ENCODE measurements around the gene THSD7A. TPM values are rescaled to one million over a fixed set of nuclear protein-coding genes. Genes with fewer than 3 reads are reported as not detected.

Gene THSD7A
- total and polyA plus RNA-seq, 2 of the 4 experiments (the other 2 are of a cell fraction): 0.02 to 0.18 TPM

DNA sequence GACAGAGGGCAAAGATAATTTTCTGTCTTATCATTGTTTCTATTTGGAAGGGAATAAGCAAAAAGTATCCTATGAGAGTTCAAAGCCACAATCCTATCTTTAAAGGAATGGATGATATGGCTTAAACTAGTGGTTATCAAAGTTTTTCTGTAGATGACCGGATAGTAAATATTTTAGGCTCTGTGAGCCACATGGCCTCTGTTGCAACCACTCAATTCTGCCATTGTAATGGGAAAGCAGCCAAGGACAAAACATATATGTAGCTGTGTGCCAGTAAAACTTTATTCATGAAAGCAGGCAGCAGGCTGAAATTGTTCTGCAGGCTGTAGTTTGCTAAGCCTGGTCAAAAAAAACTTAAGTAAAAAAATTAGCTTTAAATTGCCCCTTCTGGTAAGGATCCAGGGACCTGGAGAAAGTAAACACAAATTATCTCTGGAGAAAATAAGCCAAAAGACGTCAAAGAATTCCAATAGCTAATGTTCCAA lies 73.3 kb downstream of the THSD7A start:
- H3K9me1 ChIP-seq (ENCODE audit: insufficient read depth, low read length): no peaks in the 10 kb centered on the region
- no peak overlapping the region for H2BK15ac ChIP-seq (ENCODE audit: low read depth, low read length)
- no peak overlapping the region for H3K4me2 ChIP-seq (ENCODE audit: low read depth, low read length)
- no peak overlapping the region for H4K5ac ChIP-seq (ENCODE audit: low read depth, low read length)
- no peak for TF ChIP-seq RCOR1 (IDR thresholded peaks at IDR 0.05; ENCODE audit: insufficient replicate concordance, low read length)
- no peak for TF ChIP-seq MXI1 (IDR thresholded peaks at IDR 0.05; ENCODE audit: borderline replicate concordance, low read depth, low read length)
- TF ChIP-seq BHLHE40 (IDR thresholded peaks at IDR 0.05; ENCODE audit: low read depth, low read length): no peak
- TF ChIP-seq SMC3 (IDR thresholded peaks at IDR 0.05; ENCODE audit: low read depth, low read length): no peak
- TF ChIP-seq NFE2L2 (IDR thresholded peaks at IDR 0.05; ENCODE audit: low read depth, low read length): no peak
- TF ChIP-seq MAFK (IDR thresholded peaks at IDR 0.05; ENCODE audit: low read depth, low read length): no peak
- no peak for TF ChIP-seq POLR2A (IDR thresholded peaks at IDR 0.05; ENCODE audit: low read depth, low read length)
- TF ChIP-seq FOS (IDR thresholded peaks at IDR 0.05; ENCODE audit: low read depth, low read length): no peak
- TF ChIP-seq, protein P1, sequence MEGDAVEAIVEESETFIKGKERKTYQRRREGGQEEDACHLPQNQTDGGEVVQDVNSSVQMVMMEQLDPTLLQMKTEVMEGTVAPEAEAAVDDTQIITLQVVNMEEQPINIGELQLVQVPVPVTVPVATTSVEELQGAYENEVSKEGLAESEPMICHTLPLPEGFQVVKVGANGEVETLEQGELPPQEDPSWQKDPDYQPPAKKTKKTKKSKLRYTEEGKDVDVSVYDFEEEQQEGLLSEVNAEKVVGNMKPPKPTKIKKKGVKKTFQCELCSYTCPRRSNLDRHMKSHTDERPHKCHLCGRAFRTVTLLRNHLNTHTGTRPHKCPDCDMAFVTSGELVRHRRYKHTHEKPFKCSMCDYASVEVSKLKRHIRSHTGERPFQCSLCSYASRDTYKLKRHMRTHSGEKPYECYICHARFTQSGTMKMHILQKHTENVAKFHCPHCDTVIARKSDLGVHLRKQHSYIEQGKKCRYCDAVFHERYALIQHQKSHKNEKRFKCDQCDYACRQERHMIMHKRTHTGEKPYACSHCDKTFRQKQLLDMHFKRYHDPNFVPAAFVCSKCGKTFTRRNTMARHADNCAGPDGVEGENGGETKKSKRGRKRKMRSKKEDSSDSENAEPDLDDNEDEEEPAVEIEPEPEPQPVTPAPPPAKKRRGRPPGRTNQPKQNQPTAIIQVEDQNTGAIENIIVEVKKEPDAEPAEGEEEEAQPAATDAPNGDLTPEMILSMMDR (conservative IDR thresholded peaks at IDR 0.05; ENCODE audit: low read depth, low read length): no peak
- no peak overlapping the region for H2BK20ac ChIP-seq (ENCODE audit: low read depth, low read length)
- intact Hi-C loops (cut with micrococcal nuclease) (no loop called here), in situ Hi-C loops (cut with MboI; ENCODE audit: low sequenced_read_pairs) (no loop called here), dilution Hi-C loops (cut with HindIII; ENCODE audit: low sequenced_read_pairs, unreplicated experiment) (no loop called here)
- no peak overlapping the region for H3K27ac ChIP-seq (ENCODE audit: insufficient read depth, low read length)
- no peak overlapping the region for H3K23ac ChIP-seq (ENCODE audit: low read depth, low read length)
- no peaks in the 10 kb centered on the region for H3K79me1 ChIP-seq (ENCODE audit: low read depth in 1 of 2, low read length in 2 of 2)
- no peak overlapping the region for H2AFZ ChIP-seq (replicated peaks; ENCODE audit: low read length, poor library complexity)
- no peak overlapping the region for H3K14ac ChIP-seq (replicated peaks; ENCODE audit: low read depth, low read length)
- no TSS peak for BruUV-seq (replicated peaks)
- H3K36me3 ChIP-seq (ENCODE audit: control insufficient read depth, insufficient read depth, low read length): no peaks in the 10 kb centered on the region
- H2BK5ac ChIP-seq (ENCODE audit: low read depth, low read length, poor library complexity, severe bottlenecking): no peak overlapping the region
- H3K9ac ChIP-seq (ENCODE audit: low read depth, low read length): no peak overlapping the region
- ChIA-PET CTCF (no interaction called here), POLR2A (ENCODE audit: unreplicated experiment) (no interaction called here)
- no peak overlapping the region for H3K18ac ChIP-seq (ENCODE audit: low read depth, low read length)
- no peak overlapping the region for H4K8ac ChIP-seq (ENCODE audit: low read depth in 2 of 2, low read length in 2 of 2)
- no peaks in the 10 kb centered on the region for H3K27me3 ChIP-seq (ENCODE audit: control insufficient read depth, insufficient read depth, low read length)
- no peak for ATAC-seq (ENCODE audit: low read depth)
- no peaks in the 10 kb centered on the region; the same call in 1 of the 2 replicates for H3K9me3 ChIP-seq (ENCODE audit: control insufficient read depth, insufficient read depth, low read length)
- no peaks in the 10 kb centered on the region for H3K4me1 ChIP-seq (ENCODE audit: control insufficient read depth, insufficient read depth, low read length)
- no peak overlapping the region for H2AK5ac ChIP-seq (ENCODE audit: low read depth, low read length)
- no peak overlapping the region for H3K56ac ChIP-seq (ENCODE audit: extremely low read depth, insufficient read depth, low read length)
- WGBS, 2 experiments (ENCODE audit: extremely low coverage in 2 of 2, insufficient read length in 1 of 2): 33% methylated on average over 1 of the region's 2 CpGs; no CpG with 5 or more reads in 1 of the 2 experiments
- no peak overlapping the region for H2AK9ac ChIP-seq (replicated peaks; ENCODE audit: low read depth, low read length, poor library complexity)
- no peak for DNase-seq
- H3K4ac ChIP-seq (ENCODE audit: low read depth, low read length): no peak overlapping the region
- H3K4me3 ChIP-seq (ENCODE audit: insufficient read depth, low read depth, low read length): no peak overlapping the region
- no peak overlapping the region for H2BK120ac ChIP-seq (ENCODE audit: low read depth, low read length)
- H4K20me1 ChIP-seq (ENCODE audit: insufficient read depth, low read length): no peaks in the 10 kb centered on the region
- H4K91ac ChIP-seq (ENCODE audit: insufficient read depth, low read depth, low read length): no peak overlapping the region

All from IMR-90 (cell line).